ENCODE results near the gene F3. TPM values are rescaled to one million over a fixed set of nuclear protein-coding genes. Genes with fewer than 3 reads are reported as not detected.

The F3 gene
- polyA plus RNA-seq, 1 of the 3 experiments (the other 2 are of a cell fraction) = 1.8 TPM

- DNase-seq = peak; percentile 57
- WGBS (ENCODE audit: low lambda C conversion rate) = 1% methylated on average over 4 of the region's 4 CpGs
These were observed 60.1 kb downstream of the F3 start for GRCh38 chr1:94481473-94481933.

GRCh38 chr1:94479682-94480081 is 61.9 kb downstream of the F3 start:
- 96% methylated on average over 3 of the region's 3 CpGs for WGBS (ENCODE audit: low lambda C conversion rate)
- H3K36me3 ChIP-seq (replicated peaks in 1 of 2; ENCODE audit: control insufficient read depth in 1 of 2, insufficient read depth in 2 of 2, low read length in 1 of 2) = peaks cover 14 to 24% of the 10 kb centered on the region in 2 experiments
- no peaks in the 10 kb centered on the region for H3K79me2 ChIP-seq (ENCODE audit: insufficient read depth)
- H4K20me1 ChIP-seq (ENCODE audit: insufficient read depth) = no peaks in the 10 kb centered on the region
- H3K4me2 ChIP-seq = no peak overlapping the region
- ChIA-PET POLR2A (no interaction called here), CTCF (interaction anchor here (1.2 to 5.0 kb wide), 3 partner anchors 8 to 325 kb away, joined by 3 to 82 read pairs (median 36); no protein-coding TSS in a partner anchor)
- no peak for DNase-seq
- H3K9ac ChIP-seq = no peak overlapping the region
- no peak overlapping the region for H2AFZ ChIP-seq (ENCODE audit: low read depth)
- H3K4me3 ChIP-seq (ENCODE audit: low read depth in 2 of 2, low read length in 1 of 2) = no peak overlapping the region
- no peak overlapping the region for H3K27ac ChIP-seq (ENCODE audit: low read depth in 2 of 2, low read length in 1 of 2)
- H3K4me1 ChIP-seq (ENCODE audit: control insufficient read depth in 1 of 2, insufficient read depth in 2 of 2, low read depth in 1 of 2, low read length in 1 of 2) = no peaks in the 10 kb centered on the region; a peak in 1 of 4 replicates
- H3K9me3 ChIP-seq = no peaks in the 10 kb centered on the region
- H3K9me2 ChIP-seq = no peaks in the 10 kb centered on the region
- no peaks in the 10 kb centered on the region for H3F3A ChIP-seq (replicated peaks; ENCODE audit: insufficient read depth)
- H3K27me3 ChIP-seq (ENCODE audit: insufficient read depth) = no peaks in the 10 kb centered on the region
- TF ChIP-seq MXI1 (IDR thresholded peaks at IDR 0.05; ENCODE audit: low read depth, low read length) (no peak), TAF1 (IDR thresholded peaks at IDR 0.05; ENCODE audit: borderline replicate concordance, low read depth, low read length) (no peak), MEF2A (IDR thresholded peaks at IDR 0.05; ENCODE audit: borderline replicate concordance, low read depth) (no peak), NRF1 (IDR thresholded peaks at IDR 0.05; ENCODE audit: low read depth, low read length) (no peak), YY1 (IDR thresholded peaks at IDR 0.05; ENCODE audit: low read depth) (no peak), TCF12 (IDR thresholded peaks at IDR 0.05) (no peak), FOSL2 (IDR thresholded peaks at IDR 0.05; ENCODE audit: borderline replicate concordance, low read depth) (no peak), RCOR1 (IDR thresholded peaks at IDR 0.05; ENCODE audit: low read length) (no peak), JUND (IDR thresholded peaks at IDR 0.05) (no peak), MAX (IDR thresholded peaks at IDR 0.05; ENCODE audit: low read depth) (no peak), IRF3 (IDR thresholded peaks at IDR 0.05; ENCODE audit: low read depth, low read length) (no peak), PBX3 (IDR thresholded peaks at IDR 0.05) (no peak), RFX5 (IDR thresholded peaks at IDR 0.05; ENCODE audit: low read length) (no peak), ELF1 (IDR thresholded peaks at IDR 0.05) (no peak)

More at GRCh38 chr1:94481473-94481933, 60.1 kb downstream of the F3 start:
- H3K79me2 ChIP-seq (ENCODE audit: insufficient read depth) = no peaks in the 10 kb centered on the region
- peaks cover 16 to 21% of the 10 kb centered on the region in 2 experiments for H3K36me3 ChIP-seq (replicated peaks in 1 of 2; ENCODE audit: control insufficient read depth in 1 of 2, insufficient read depth in 2 of 2, low read length in 1 of 2)
- no peaks in the 10 kb centered on the region for H3K27me3 ChIP-seq (ENCODE audit: insufficient read depth)
- H3K4me3 ChIP-seq (ENCODE audit: low read depth in 2 of 2, low read length in 1 of 2) = no peak overlapping the region; a peak in 1 of 4 replicates
- no peaks in the 10 kb centered on the region for H3K9me2 ChIP-seq
- H4K20me1 ChIP-seq (ENCODE audit: insufficient read depth) = no peaks in the 10 kb centered on the region
- H3K27ac ChIP-seq (ENCODE audit: low read depth in 2 of 2, low read length in 1 of 2) = no peak overlapping the region; a peak in 1 of 4 replicates
- H2AFZ ChIP-seq (ENCODE audit: low read depth) = no peak overlapping the region
- H3F3A ChIP-seq (replicated peaks; ENCODE audit: insufficient read depth) = no peaks in the 10 kb centered on the region
- H3K4me1 ChIP-seq (ENCODE audit: control insufficient read depth in 1 of 2, insufficient read depth in 2 of 2, low read depth in 1 of 2, low read length in 1 of 2) = no peaks in the 10 kb centered on the region
- no peak overlapping the region for H3K9ac ChIP-seq
- TF ChIP-seq USF2 (IDR thresholded peaks at IDR 0.05; ENCODE audit: borderline replicate concordance, low read depth, low read length) (no peak), CTCF (IDR thresholded peaks at IDR 0.05) (peak; percentile 84), CHD2 (IDR thresholded peaks at IDR 0.05; ENCODE audit: low read length, partially characterized antibody) (no peak), GABPA (IDR thresholded peaks at IDR 0.05; ENCODE audit: low read depth) (no peak), ELF1 (IDR thresholded peaks at IDR 0.05) (no peak), NRF1 (IDR thresholded peaks at IDR 0.05; ENCODE audit: low read depth, low read length) (no peak), SMC3 (IDR thresholded peaks at IDR 0.05; ENCODE audit: low read depth, low read length) (peak; percentile 75), RAD21 (IDR thresholded peaks at IDR 0.05; ENCODE audit: low read length) (peak; percentile 74), RCOR1 (IDR thresholded peaks at IDR 0.05; ENCODE audit: low read length) (0 out of 2 replicates have a peak, but pooled peaks have one; percentile 32), POLR2AphosphoS5 (IDR thresholded peaks at IDR 0.05; ENCODE audit: low read depth, low read length) (no peak)
- H3K9me3 ChIP-seq = no peaks in the 10 kb centered on the region
- ChIA-PET POLR2A (no interaction called here), CTCF (interaction anchor here (0.6 to 5.0 kb wide), 38 partner anchors 9 to 572 kb away, joined by 3 to 82 read pairs (median 4); partner anchors contain the start of gene SLC44A3)
- no peak overlapping the region for H3K4me2 ChIP-seq
